CD4-positive, alpha-beta T cell (primary cell): ENCODE data around the gene ARHGAP15. TPM values are rescaled to one million over a fixed set of nuclear protein-coding genes. Genes with fewer than 3 reads are reported as not detected.

Experiments
- ATAC-seq: fragments of 200-7000 bp; cut with Tn5 transposase; one replicate; pipeline ENCODE4 v1.10.0; 2022; ENCODE audit warnings: mild to moderate bottlenecking; ENCODE audit not compliant: poor library complexity
- CTCF ChIA-PET: fragments of 350-600 bp; sonication (Branson Sonifier 250); formaldehyde crosslinking; loops from one replicate; lab custom pipeline; 2021; ENCODE audit warnings: antibody characterized with exemption, inconsistent platforms; lab: Charles Lee
- POLR2A ChIA-PET: fragments of 350-600 bp; sonication (Branson Sonifier 250); formaldehyde crosslinking; loops from one replicate; lab custom pipeline; 2021; ENCODE audit warnings: antibody characterized with exemption, inconsistent platforms; lab: Charles Lee
- DNase-seq, 14 experiments: peaks; one replicate each; pipeline ENCODE4 v3.0.0-alpha.2; 2013 to 2020; ENCODE audit warnings: mixed read lengths in 2 of 14
- H3K27ac ChIP-seq, 2 donors: one replicate each; pipeline versions ENCODE4 v1.5.1 to v1.7.0; 2013; ENCODE audit warnings: low read length in 2 of 2, low read depth in 1 of 2, mild to moderate bottlenecking in 1 of 2
- H3K27me3 ChIP-seq, 2 experiments: 1 replicate in 1 of 2; 2 replicates in 1 of 2; pipeline versions ENCODE4 v1.6.1 to v1.7.0; 2013; ENCODE audit warnings: low read length in 2 of 2, control low read depth in 1 of 2, mild to moderate bottlenecking in 1 of 2, moderate library complexity in 1 of 2; ENCODE audit not compliant: insufficient read depth in 2 of 2, control insufficient read depth in 1 of 2
- H3K36me3 ChIP-seq: one replicate; pipeline ENCODE4 v1.6.1; 2013; ENCODE audit warnings: low read length, control low read depth; ENCODE audit not compliant: insufficient read depth
- H3K4me1 ChIP-seq: one replicate; pipeline ENCODE4 v1.6.1; 2013; ENCODE audit warnings: low read length, control low read depth; ENCODE audit not compliant: insufficient read depth
- H3K4me3 ChIP-seq: one replicate; pipeline ENCODE4 v1.5.1; 2013; ENCODE audit warnings: mild to moderate bottlenecking, low read length, moderate library complexity
- H3K9me3 ChIP-seq, 2 experiments: 1 replicate in 1 of 2; 2 replicates in 1 of 2; pipeline versions ENCODE4 v1.6.1 to v1.7.0; 2013; ENCODE audit warnings: low read length in 2 of 2, mild to moderate bottlenecking in 2 of 2, control low read depth in 1 of 2, moderate library complexity in 1 of 2; ENCODE audit not compliant: control insufficient read depth in 1 of 2, insufficient read depth in 1 of 2
- H3K27ac Mint-ChIP-seq: one replicate; pipeline ENCODE4 v1.8.0; 2020; ENCODE audit warnings: mixed read lengths
- H3K27me3 Mint-ChIP-seq: one replicate; pipeline ENCODE4 v1.8.0; 2021; ENCODE audit warnings: mixed read lengths
- H3K36me3 Mint-ChIP-seq: one replicate; pipeline ENCODE4 v1.8.0; 2021; ENCODE audit warnings: low read depth, mixed read lengths
- H3K4me1 Mint-ChIP-seq: one replicate; pipeline ENCODE4 v1.8.0; 2021; ENCODE audit warnings: low read depth, mixed read lengths
- H3K4me3 Mint-ChIP-seq: one replicate; pipeline ENCODE4 v1.8.0; 2020; ENCODE audit warnings: mild to moderate bottlenecking, mixed read lengths
- H3K9me3 Mint-ChIP-seq: one replicate; pipeline ENCODE4 v1.8.0; 2020; ENCODE audit warnings: mixed read lengths
- CTCF ChIP-seq: fragments of 200-600 bp; IDR thresholded peaks from one replicate; pipeline ENCODE4 v1.8.0; 2022; ENCODE audit warnings: antibody characterized with exemption, mild to moderate bottlenecking
- intact Hi-C, 2 experiments: fragments of 100-400 bp; cut with DNase I in 1 of 2; cut with micrococcal nuclease in 1 of 2; formaldehyde crosslinking; loops; one replicate each; pipeline versions ENCODE4 v1.15.1 to v1.9.0; 2023 to 2025; cut with DNase I, micrococcal nuclease
- total RNA-seq, 174 experiments: library from RNA in 2 of 174; stranded (reverse) in 2 of 174; gene quantifications; one replicate each; pipeline ENCODE4 v1.2.3 and lab custom pipeline; 2021 to 2026

The ARHGAP15 gene
- total RNA-seq, 2 experiments from 2014 or later = 158 to 165 TPM

GRCh38 chr2:143117225-143117624 lies 12.0 kb upstream of the ARHGAP15 start:
- ATAC-seq = no peak
- Mint-ChIP-seq H3K4me1 (peaks cover 31% of the 10 kb centered on the region), H3K4me3 (no peak overlapping the region), H3K9me3 (peaks cover 3% of the 10 kb centered on the region), H3K27ac (no peak overlapping the region), H3K36me3 (no peaks in the 10 kb centered on the region), H3K27me3 (no peaks in the 10 kb centered on the region)
- Histone ChIP-seq H3K9me3 (no peaks in the 10 kb centered on the region), H3K27ac (no peak overlapping the region), H3K36me3 (no peaks in the 10 kb centered on the region), H3K4me1 (no peaks in the 10 kb centered on the region), H3K27me3 (no peaks in the 10 kb centered on the region), H3K4me3 (no peak overlapping the region)
- POLR2A ChIA-PET = interaction anchor here (1.2 kb wide), 1 partner anchor 11 kb away, joined by 5 read pairs; the partner anchor contains the start of gene ARHGAP15
- intact Hi-C loops = no loop called here
- CTCF ChIA-PET = no interaction called here
- no peak for DNase-seq
- no peak for TF ChIP-seq CTCF

- Histone ChIP-seq H3K4me3 (no peak overlapping the region), H3K27ac (no peak overlapping the region), H3K4me1 (peaks cover 25% of the 10 kb centered on the region), H3K36me3 (no peaks in the 10 kb centered on the region), H3K9me3 (no peaks in the 10 kb centered on the region), H3K27me3 (no peaks in the 10 kb centered on the region)
- Mint-ChIP-seq H3K9me3 (peaks cover 3% of the 10 kb centered on the region), H3K4me3 (no peak overlapping the region), H3K27me3 (no peaks in the 10 kb centered on the region), H3K4me1 (peaks cover 6% of the 10 kb centered on the region), H3K27ac (no peak overlapping the region), H3K36me3 (no peaks in the 10 kb centered on the region)
- ChIA-PET POLR2A (interaction anchor here (1.2 to 1.8 kb wide), 3 partner anchors 9 to 11 kb away, joined by 3 to 7 read pairs (median 4); no protein-coding TSS in a partner anchor), CTCF (interaction anchor here (0.9 to 1.0 kb wide), 2 partner anchors 10 to 144 kb away, joined by 3 to 6 read pairs; no protein-coding TSS in a partner anchor)
- intact Hi-C loops = no loop called here
- DNase-seq (no peak), ATAC-seq (no peak)
- no peak for TF ChIP-seq CTCF
These were observed 8.1 kb upstream of the ARHGAP15 start for GRCh38 chr2:143121079-143121478.

GRCh38 chr2:143121957-143122356 lies 7.3 kb upstream of the ARHGAP15 start:
- Histone ChIP-seq H3K4me1 (peaks cover 33% of the 10 kb centered on the region), H3K27me3 (no peaks in the 10 kb centered on the region), H3K36me3 (no peaks in the 10 kb centered on the region), H3K9me3 (no peaks in the 10 kb centered on the region), H3K27ac (no peak overlapping the region), H3K4me3 (no peak overlapping the region)
- ChIA-PET POLR2A (interaction anchor here (1.4 to 1.8 kb wide), 2 partner anchors 8 to 10 kb away, joined by 3 to 7 read pairs; no protein-coding TSS in a partner anchor), CTCF (interaction anchor here (0.6 to 5.5 kb wide), 2 partner anchors 10 to 13 kb away, joined by 3 to 27 read pairs; no protein-coding TSS in a partner anchor)
- Mint-ChIP-seq H3K4me1 (peaks cover 6% of the 10 kb centered on the region), H3K36me3 (no peaks in the 10 kb centered on the region), H3K9me3 (peaks cover 3% of the 10 kb centered on the region), H3K27me3 (no peaks in the 10 kb centered on the region), H3K4me3 (no peak overlapping the region), H3K27ac (no peak overlapping the region)
- DNase-seq (no peak), ATAC-seq (no peak)
- no peak for TF ChIP-seq CTCF
- intact Hi-C loops = no loop called here
